HG02870 (cell line): Measurements from ENCODE around the gene PIK3CD.

Experiments
- ATAC-seq: cut with Tn5 transposase; IDR thresholded peaks from one replicate; pipeline ENCODE4 v1.9.1; 2021; ENCODE audit warnings: mild to moderate bottlenecking, moderate library complexity; ENCODE audit not compliant: unreplicated experiment

Gene PIK3CD

GRCh38 chr1:9764550-9764949 lies 113.0 kb downstream of the PIK3CD start:
- ATAC-seq: no peak

- ATAC-seq: no peak
Measured at GRCh38 chr1:9766759-9767442, 115.4 kb downstream of the PIK3CD start.

DNA sequence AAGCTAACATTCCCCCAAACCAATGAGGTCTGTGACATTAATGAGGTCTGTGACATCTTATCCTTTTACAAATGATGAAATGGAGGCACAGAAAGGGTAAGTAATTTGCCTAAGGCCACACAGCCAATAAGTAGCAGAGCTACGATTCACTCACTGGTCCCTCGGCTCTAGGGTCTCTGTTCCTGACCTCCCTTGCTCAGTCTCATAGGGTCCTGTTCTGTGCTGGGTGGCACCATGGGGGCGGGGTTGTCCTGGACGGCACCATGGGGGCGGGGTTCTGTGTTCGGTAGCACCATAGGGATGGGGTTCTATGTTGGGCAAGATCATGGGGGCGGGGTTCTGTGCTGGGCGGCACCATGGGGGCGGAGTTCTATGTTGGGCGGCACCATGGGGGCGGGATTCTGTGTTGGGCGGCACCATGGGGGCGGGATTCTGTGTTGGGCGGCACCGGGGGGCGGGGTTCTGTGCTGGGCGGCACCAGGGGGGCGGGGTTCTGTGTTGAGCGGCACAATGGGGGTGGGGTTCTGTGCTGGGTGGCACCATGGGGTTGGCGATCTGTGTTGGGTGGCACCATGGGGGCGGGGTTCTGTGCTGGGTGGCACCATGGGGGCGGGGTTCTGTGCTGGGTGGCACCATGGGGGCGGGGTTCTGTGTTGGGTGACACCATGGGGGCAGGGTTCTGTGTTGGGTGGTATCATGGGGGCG lies 116.6 kb downstream of the PIK3CD start:
- no peak for ATAC-seq

- ATAC-seq: no peak
Measured at GRCh38 chr1:9768983-9769382, 117.5 kb downstream of the PIK3CD start.

DNA sequence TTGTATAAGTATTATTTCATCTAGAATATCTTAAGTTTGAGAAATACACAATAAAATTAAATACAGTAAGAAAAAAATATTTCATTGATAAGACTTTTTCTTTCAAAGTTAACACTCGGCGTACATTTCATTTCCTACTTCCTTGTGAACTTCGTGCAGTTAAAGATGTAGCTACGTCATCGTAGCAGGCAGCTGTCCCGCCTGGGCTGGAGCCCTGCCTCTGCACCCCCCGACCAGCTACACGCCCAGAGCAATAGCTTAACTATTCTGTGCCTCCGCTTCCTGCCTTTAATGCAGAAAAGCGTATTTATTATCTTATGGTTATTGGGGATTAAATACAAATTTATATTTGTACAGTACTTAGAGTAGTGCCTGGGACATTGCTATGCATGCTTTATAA lies 118.8 kb downstream of the PIK3CD start:
- ATAC-seq: no peak

GRCh38 chr1:9774712-9775679 lies 123.5 kb downstream of the PIK3CD start:
- ATAC-seq: no peak

DNA sequence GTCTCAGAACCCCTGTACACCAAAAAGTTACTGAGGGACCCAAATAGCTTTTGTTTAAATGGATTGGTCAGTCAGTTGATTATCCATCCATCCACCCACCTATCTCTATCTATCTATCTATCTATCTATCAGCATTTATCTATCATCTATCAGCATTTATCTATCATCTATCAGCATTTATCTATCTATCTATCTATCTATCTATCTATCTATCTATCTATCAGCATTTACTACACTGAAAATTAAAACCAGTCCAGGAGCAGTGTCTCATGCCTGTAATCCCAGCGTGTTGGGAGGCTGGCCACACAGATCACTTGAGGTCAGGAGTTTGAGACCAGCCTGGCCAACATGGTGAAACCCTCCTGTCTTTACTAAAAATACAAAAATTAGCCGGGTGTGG lies 125.2 kb downstream of the PIK3CD start:
- ATAC-seq: no peak
